ENCODE results near the gene CSF1.

DNA sequence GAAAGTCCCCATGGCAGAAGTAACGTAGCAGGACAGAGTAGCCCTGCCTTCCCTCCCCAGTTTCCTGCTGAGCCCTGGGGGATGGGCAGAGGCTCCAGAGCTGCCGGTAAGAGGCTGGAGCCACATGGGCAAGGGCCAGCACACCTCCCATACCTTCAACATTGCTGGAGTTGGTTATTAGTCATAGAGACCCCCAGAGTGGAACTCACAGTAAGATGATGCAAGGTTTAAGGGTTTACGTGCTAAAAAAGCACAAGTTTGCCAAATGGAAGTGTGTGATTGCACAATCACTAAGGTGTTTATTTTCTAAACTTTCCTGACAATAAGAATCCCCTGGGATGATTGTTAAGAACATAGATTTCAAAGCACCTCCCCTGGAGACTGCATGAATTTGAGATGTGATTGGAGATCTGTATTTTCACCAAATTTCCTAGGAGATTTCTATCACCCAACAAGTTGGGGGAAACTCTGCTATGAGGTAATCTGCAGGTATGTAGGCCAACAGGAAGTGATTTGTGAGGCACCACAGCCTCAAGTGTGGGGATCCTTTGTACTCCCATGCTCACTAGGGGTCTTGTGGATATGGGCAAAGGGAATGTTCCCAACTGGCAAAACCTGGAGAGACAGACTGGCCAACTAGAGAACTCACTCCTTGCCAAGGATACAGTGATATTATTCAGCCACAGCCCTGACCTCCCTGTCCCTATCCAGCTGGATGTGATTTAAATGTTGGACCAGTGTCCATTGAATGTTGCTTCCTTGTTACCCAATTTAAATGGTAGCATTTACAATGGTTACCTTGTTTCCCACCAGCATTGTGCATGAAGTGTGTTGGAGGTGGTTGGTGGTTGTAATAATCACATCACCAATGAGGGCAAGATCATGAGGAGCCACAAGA is 37.1 kb upstream of the CSF1 start:
- TF ChIP-seq, protein P1, sequence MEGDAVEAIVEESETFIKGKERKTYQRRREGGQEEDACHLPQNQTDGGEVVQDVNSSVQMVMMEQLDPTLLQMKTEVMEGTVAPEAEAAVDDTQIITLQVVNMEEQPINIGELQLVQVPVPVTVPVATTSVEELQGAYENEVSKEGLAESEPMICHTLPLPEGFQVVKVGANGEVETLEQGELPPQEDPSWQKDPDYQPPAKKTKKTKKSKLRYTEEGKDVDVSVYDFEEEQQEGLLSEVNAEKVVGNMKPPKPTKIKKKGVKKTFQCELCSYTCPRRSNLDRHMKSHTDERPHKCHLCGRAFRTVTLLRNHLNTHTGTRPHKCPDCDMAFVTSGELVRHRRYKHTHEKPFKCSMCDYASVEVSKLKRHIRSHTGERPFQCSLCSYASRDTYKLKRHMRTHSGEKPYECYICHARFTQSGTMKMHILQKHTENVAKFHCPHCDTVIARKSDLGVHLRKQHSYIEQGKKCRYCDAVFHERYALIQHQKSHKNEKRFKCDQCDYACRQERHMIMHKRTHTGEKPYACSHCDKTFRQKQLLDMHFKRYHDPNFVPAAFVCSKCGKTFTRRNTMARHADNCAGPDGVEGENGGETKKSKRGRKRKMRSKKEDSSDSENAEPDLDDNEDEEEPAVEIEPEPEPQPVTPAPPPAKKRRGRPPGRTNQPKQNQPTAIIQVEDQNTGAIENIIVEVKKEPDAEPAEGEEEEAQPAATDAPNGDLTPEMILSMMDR (IDR thresholded peaks at IDR 0.05): no peak
- no peak for TF ChIP-seq POLR2A (IDR thresholded peaks at IDR 0.05)

All from breast epithelium (tissue), 3 donors.